Esophagus mucosa (tissue), 1 donor: Measurements from ENCODE around the gene PPARGC1A. TPM values are rescaled to one million over a fixed set of nuclear protein-coding genes. Genes with fewer than 3 reads are reported as not detected.

Experiments used
- ATAC-seq: fragments of 200-7000 bp; cut with Tn5 transposase; one replicate; pipeline ENCODE4 v1.9.1; 2020
- total RNA-seq: library from RNA; stranded (reverse); gene quantifications from one replicate; pipeline ENCODE4 v1.2.4, GENCODE V29; 2023
- donor health status: DM: yes; HTN: yes; CAD: no.

PPARGC1A gene
- total RNA-seq, 1 donor from 2014 or later = 0.60 TPM

DNA sequence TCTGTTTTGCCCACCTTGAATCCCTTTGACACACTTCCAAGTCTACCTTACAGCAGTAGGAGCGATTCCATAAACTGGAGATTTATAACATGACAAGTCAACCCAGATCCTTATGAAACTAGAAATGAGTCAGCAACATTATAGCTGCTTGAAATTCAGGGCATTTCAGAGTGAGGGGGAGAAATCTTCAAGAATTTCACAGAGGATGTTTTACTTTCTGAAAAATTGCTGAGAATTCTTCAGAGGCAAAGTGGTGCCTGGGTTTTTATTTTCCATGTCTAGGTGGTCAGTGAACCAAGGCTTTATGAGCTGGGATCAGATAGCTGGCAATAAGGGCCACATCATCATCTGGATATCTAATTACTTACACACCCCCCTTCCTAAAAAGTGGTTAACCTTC lies 119.8 kb downstream of the PPARGC1A start:
- no peak for ATAC-seq

DNA sequence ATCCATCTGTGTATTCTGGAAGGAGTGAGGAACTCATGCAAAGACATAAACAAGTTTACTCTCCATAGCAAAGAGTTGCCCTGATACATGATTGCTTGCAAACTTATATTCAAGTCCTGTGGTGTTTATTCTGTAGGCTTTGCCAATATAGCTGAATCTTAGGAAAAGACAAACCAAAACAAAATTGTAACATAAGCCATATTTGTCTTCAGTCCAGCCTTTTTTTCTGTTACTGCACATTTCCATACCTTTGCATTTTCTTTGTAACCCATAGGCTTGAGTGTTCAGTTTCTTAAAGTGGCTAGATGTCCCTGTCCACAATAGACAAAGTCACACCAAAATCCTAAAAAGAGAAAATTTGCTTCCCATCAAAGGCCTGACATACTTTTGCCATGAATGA lies 120.4 kb downstream of the PPARGC1A start:
- no peak for ATAC-seq

DNA sequence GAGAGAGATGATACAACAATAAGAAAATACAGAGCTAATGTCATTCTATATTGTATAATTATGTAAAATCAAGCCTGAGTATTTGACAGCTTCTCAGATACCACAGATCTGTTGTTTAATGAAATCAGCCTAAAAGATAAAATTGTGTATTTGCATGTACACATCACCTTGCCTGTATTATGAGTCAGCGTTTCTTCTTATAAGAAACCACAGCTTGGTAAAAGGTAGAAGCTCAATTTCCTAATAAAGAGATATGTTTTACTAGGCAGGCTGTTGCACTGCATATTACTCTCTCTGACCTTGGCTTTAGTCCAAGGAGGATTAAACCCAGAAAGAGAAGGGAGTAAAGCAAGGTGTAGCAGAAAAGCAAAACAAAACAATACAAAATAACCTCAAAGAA lies 121.3 kb downstream of the PPARGC1A start:
- ATAC-seq = no peak

DNA sequence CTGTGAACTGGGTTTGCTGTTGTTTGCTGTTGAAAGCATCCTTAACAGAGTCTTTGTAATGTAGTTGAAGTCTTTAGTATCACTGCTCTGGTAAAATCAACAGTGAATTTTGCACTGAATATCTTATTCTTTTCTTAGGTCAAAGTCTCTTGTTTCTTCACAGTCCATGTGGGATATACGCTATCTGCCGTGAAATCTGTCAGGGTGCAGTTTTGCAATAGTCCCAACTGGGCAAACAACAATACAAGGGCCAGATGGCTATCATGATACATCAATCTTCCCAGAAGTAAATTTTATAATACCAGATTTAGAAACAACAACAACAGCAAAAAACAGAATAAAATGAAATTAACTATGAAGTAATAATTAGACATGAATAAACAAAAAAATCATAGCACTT lies 123.5 kb downstream of the PPARGC1A start:
- no peak for ATAC-seq

DNA sequence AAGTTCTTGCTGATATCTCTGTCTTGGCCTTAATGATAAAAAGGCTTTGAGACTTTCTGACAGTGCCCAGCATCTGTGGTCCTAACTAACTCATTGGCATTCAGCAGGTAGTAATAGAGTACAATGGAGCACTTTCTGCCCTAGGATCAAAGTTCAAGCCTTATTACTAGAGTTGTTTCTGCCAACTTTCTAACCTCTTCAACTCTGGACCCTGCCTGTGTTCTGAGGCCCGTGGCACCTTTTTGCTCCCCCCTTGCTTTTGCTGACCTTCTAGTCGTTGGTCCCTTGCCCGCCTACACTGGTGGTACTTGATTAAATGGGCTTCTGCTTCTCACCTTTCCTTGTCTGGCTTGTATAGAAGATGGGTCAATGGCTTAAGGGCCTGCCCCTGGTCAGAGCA lies 126.3 kb downstream of the PPARGC1A start:
- ATAC-seq = no peak

DNA sequence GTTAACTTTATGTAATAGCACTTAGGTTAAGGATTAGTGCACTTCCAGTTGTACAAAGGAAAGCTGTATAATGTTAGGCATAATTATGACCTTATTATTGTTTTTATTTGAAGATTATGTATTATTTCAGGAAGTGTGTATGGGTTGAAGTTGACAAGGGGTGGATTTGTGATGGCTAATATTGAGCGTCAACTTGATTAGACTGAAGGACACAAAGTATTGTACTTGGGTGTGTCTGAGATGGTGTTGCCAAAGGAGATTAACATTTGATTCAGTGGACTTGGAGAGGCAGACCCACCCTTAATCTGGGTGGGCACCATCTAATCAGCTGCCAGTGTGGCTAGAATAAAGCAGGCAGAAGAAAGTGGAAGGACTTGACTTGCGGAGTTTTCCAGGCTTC lies 127.3 kb downstream of the PPARGC1A start:
- no peak for ATAC-seq

DNA sequence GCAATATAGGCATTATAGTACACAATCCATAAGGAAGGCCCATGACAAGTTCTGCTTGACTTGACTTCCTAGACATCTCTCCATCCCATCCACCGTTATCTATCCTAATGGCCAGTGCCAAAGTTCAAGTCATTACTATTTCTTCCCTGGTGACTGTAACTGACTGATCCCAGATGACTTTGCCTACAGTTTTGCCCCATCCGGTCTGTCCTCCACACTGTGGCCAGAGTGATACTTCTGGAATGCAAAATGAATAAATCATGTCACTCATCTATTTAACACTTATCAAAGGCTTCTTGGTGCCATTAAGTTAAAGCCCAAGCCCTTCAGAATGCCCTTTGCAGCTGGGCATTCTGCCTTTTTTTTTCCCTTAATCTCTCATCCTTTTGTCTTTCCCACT lies 130.8 kb downstream of the PPARGC1A start:
- ATAC-seq = no peak

DNA sequence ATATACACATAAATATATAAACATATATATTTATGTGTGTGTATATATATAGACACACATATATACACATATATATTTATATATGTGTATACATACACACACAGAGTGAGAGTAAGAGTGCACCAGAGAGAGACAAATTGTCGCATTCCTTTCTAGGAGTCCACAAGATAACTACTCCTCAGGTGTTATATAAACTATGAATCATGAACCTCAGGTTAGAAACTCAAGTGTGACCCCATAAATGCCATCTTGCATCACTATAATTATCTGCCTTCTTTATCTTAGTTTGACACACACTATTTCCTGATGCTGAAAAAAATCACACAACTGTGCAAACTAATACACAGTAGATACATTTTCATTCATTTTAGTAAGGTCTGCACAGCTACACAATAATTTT lies 135.2 kb downstream of the PPARGC1A start:
- no peak for ATAC-seq

DNA sequence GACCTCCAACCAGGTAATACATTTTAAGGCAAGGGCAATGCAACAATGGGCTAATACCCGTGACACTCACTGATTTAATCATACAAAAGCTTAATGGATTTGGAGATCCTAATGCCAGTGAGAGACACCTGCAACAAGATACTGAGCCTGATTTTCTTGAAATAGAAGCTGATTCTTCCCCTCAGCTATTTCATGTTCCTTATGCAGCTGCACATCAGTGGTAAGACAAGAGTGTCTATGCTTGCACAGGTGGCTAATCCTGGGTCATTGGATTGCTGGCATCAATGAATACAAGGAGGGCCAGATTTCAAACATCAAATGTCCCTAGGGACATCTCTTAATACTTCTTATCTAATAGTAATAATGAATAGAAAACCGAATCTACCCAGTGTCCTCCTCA lies 139.7 kb downstream of the PPARGC1A start:
- ATAC-seq = no peak

DNA sequence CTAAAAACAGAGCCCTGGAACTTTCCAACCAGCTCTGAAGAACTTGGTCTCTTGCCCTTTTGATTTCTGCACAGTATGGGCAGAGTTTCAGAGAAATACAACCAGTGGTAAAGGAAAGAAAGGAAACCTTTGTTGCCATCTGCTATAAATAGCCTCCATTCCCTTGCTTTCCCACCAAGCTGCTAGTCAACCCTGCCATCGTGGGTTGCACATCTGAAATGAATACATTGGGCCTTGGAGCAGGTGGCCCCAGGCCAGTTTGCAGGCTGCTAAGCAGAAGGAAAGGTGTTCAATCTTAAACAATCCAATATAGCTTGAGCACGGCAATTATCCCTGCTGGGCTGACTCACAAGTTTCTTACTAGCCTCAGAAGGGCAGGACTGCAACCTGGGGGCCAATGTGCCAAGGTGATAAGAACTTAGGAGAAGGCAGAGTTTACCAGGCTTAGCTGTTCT lies 142.5 kb downstream of the PPARGC1A start:
- ATAC-seq = no peak

DNA sequence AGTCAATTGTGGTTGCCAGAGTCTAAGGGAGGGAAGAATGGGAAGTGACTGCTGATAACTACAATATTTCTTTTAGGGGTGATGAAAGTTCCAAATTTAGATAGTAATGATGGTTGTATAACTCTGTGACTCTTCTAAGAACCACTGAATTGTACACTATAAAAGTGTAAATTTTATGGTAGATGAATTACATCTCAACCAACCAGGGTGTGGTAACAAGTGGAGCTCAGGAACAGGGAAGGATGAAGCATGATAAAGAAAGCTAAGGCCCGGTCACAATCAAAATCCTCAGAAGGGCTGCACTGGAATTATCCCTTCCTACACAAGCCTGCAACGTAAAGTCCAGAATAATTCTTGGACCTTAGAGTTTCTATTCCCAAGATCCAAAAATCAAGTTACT lies 143.2 kb downstream of the PPARGC1A start:
- no peak for ATAC-seq

DNA sequence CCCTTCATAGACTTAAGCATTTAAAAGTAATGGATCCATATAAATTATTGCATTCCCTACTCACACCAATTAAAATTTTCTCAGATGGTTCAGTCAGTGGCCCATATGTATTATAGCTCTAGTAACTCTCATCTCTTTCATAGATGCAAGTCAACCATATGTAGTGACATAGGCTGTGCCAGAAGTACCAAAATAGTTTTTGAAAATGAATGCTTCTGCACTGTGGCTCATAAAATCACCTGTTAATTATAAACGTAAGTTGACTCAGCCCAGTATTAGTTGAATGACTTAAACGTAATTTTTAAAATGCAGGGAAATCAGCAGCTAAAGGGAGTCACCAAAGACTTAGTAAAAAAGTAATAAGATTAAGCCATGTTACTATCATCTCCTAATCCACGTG lies 143.8 kb downstream of the PPARGC1A start:
- no peak for ATAC-seq

DNA sequence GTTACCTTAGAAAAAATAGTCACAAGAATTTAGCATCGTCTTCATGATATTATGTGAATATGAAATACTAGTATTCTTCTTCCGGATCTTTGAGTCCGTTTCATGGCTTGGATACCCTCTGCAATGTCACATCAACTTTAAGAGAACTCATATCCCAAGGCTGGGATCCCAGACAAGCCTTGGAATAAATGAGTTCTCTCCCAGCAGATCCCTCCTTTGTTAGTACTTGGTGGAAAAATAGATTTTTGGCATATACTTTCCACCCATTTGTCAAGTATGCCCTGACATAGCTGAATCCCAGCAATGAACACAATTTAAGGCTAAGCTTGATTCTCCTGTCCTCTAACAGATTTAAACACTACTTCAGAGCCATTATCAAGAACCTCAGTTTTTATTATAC lies 144.5 kb downstream of the PPARGC1A start:
- no peak for ATAC-seq
